Peyer's patch (tissue), 4 donors: ENCODE results near the gene TBC1D22B.

Experiments
- POLR2A ChIP-seq, 2 donors: fragments of 450-650 bp; IDR thresholded peaks; one replicate each; pipeline ENCODE4 v1.5.1; 2017; ENCODE audit warnings: antibody characterized with exemption in 2 of 2, mild to moderate bottlenecking in 2 of 2, moderate library complexity in 2 of 2
- TF ChIP-seq, protein P1 (sequence below), 6 experiments: fragments of 450-650 bp in 4 of 6; fragments of 200-600 bp in 2 of 6; sonication (generic) in 1 of 6; IDR thresholded peaks; one replicate each; pipeline ENCODE4 v1.5.1; 2017 to 2019; ENCODE audit warnings: antibody characterized with exemption in 6 of 6, mild to moderate bottlenecking in 3 of 6, moderate library complexity in 1 of 6

GRCh38 chr6:37320646-37321045, 63.1 kb downstream of the TBC1D22B start:
- TF ChIP-seq, protein P1, sequence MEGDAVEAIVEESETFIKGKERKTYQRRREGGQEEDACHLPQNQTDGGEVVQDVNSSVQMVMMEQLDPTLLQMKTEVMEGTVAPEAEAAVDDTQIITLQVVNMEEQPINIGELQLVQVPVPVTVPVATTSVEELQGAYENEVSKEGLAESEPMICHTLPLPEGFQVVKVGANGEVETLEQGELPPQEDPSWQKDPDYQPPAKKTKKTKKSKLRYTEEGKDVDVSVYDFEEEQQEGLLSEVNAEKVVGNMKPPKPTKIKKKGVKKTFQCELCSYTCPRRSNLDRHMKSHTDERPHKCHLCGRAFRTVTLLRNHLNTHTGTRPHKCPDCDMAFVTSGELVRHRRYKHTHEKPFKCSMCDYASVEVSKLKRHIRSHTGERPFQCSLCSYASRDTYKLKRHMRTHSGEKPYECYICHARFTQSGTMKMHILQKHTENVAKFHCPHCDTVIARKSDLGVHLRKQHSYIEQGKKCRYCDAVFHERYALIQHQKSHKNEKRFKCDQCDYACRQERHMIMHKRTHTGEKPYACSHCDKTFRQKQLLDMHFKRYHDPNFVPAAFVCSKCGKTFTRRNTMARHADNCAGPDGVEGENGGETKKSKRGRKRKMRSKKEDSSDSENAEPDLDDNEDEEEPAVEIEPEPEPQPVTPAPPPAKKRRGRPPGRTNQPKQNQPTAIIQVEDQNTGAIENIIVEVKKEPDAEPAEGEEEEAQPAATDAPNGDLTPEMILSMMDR (IDR thresholded peaks at IDR 0.05) = no peak
- no peak for TF ChIP-seq POLR2A (IDR thresholded peaks at IDR 0.05)
